Duodenal mucosa (tissue), 2 donors: ENCODE measurements around the gene METTL22.

Experiments used
- H3K27ac ChIP-seq: one replicate; pipeline ENCODE4 v1.7.0; 2013; ENCODE audit warnings: low read depth, low read length
- H3K27me3 ChIP-seq, 2 donors: one replicate each; pipeline ENCODE4 v1.7.0; 2013; ENCODE audit warnings: low read length in 2 of 2, control low read depth in 1 of 2; ENCODE audit not compliant: insufficient read depth in 2 of 2, control insufficient read depth in 1 of 2
- H3K36me3 ChIP-seq, 2 donors: one replicate each; pipeline ENCODE4 v1.7.0; 2013; ENCODE audit warnings: low read length in 2 of 2, control low read depth in 1 of 2; ENCODE audit not compliant: insufficient read depth in 2 of 2, control insufficient read depth in 1 of 2
- H3K4me1 ChIP-seq, 2 donors: one replicate each; pipeline ENCODE4 v1.7.0; 2013; ENCODE audit warnings: low read length in 2 of 2, control low read depth in 1 of 2; ENCODE audit not compliant: insufficient read depth in 2 of 2, control insufficient read depth in 1 of 2
- H3K4me3 ChIP-seq, 2 donors: one replicate each; pipeline ENCODE4 v1.7.0; 2013; ENCODE audit warnings: low read length in 2 of 2, low read depth in 1 of 2
- H3K9ac ChIP-seq, 2 donors: one replicate each; pipeline ENCODE4 v1.7.0; 2013; ENCODE audit warnings: low read length in 2 of 2, low read depth in 1 of 2
- H3K9me3 ChIP-seq, 2 donors: one replicate each; pipeline ENCODE4 v1.7.0; 2013; ENCODE audit warnings: low read length in 2 of 2, control low read depth in 1 of 2; ENCODE audit not compliant: control insufficient read depth in 1 of 2

Gene METTL22

DNA sequence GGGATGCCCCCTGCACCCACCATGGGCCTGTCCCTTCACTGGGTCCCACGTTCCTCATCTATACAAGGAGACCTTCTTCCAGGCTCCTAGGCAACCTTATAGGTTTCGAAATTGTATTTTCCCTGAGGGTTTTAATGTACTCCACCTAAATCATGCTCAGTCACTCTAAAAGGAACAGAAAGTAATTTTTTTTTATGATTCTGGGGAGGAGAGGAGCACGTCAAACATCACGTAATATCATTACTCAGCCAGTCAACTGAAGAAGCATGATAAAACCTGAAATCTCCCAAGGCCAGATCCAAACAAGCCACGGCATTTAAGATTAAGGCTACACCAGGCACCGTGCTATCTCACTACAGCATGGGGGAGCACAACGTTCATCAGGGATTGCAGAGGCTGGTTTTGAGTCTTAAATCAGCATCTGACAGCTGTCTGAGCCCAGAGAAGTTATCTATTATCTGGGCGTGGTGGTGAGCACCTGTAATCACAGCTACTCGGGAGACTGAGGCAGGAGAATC lies 27.3 kb upstream of the METTL22 start:
- H3K9me3 ChIP-seq, result no peaks in the 10 kb centered on the region
- H3K9ac ChIP-seq, result no peak overlapping the region
- no peaks in the 10 kb centered on the region for H3K36me3 ChIP-seq
- peaks cover 16 to 27% of the 10 kb centered on the region in 2 donors for H3K27me3 ChIP-seq
- no peak overlapping the region for H3K27ac ChIP-seq
- H3K4me1 ChIP-seq, result no peaks in the 10 kb centered on the region
- no peak overlapping the region for H3K4me3 ChIP-seq

DNA sequence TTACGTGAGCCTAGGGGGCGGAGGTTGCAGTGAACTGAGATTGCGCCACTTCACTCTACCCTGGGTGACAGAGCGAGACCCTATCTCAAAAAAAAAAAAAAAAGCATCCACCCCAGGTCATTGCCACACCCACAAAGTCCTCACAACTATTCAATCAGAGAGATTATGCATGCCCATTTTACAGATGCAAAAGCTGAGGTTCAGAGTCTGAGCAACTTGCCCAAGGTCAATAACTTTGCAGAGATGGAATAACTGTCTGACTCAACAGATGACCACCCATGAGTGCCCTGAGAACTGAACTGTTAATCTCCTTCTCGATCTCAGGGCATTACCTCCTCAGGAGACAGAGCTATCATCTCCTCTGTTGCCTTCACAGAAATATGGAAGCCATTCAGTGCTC lies 25.7 kb upstream of the METTL22 start:
- Histone ChIP-seq H3K9me3 (no peaks in the 10 kb centered on the region), H3K4me3 (no peak overlapping the region), H3K27me3 (peaks cover 2 to 12% of the 10 kb centered on the region in 2 donors), H3K4me1 (no peaks in the 10 kb centered on the region), H3K9ac (no peak overlapping the region), H3K27ac (no peak overlapping the region), H3K36me3 (no peaks in the 10 kb centered on the region)

DNA sequence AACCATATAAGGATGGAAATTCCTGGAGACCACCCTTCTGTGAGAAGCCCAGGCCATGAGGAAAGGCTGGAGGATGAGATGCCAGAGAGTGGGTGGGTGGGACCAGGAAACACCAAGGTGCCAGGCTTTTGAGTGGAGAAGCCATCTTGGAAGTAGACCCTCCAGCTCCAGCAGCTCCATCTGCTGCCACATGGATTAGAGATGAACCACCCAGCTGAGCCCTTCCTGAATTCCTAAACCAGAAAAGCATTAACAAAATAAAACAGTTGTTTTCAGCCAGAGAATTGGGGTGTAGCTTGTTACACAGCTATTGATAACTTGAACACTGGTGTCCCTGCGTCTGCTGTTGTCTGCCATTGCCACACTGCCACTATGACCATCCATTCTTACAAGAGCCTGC lies 24.9 kb upstream of the METTL22 start:
- H3K4me3 ChIP-seq, result no peak overlapping the region
- H3K36me3 ChIP-seq, result no peaks in the 10 kb centered on the region
- H3K9me3 ChIP-seq, result no peaks in the 10 kb centered on the region
- no peak overlapping the region for H3K27ac ChIP-seq
- no peak overlapping the region for H3K9ac ChIP-seq
- no peaks in the 10 kb centered on the region for H3K4me1 ChIP-seq
- peaks cover 0 to 7% of the 10 kb centered on the region in 2 donors for H3K27me3 ChIP-seq

DNA sequence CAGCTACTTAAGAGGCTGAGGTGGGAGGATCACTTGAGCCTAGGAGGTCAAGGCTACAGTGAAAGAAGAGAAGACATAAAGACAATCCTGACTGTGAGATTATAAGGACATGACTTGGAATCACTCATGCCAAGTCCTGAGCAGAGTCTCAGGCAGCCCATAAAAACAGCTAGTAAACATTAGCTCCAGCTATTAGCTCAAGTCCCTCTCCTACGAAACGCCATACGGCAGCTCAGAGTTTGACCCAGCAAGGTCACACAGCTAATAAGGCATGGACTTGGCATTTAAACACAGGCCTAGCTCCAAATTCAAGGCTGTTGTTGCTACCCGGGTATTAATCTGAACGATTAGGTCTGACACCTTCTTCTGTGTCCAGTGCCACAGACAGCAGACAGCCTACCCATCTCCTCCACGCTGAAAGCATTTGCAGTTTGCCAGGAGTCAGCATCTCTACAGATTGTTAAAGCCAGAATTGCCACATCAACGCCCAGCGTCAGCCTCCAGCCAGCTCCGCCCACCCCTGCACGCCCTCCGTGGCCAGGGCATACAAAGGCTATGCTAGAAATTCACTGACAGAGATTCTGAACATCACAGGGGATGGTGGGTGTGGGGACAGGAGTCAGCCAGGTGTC lies 21.2 kb upstream of the METTL22 start:
- Histone ChIP-seq H3K9me3 (no peaks in the 10 kb centered on the region), H3K4me1 (no peaks in the 10 kb centered on the region), H3K9ac (no peak overlapping the region), H3K4me3 (no peak overlapping the region), H3K27me3 (no peaks in the 10 kb centered on the region), H3K36me3 (no peaks in the 10 kb centered on the region), H3K27ac (no peak overlapping the region)

DNA sequence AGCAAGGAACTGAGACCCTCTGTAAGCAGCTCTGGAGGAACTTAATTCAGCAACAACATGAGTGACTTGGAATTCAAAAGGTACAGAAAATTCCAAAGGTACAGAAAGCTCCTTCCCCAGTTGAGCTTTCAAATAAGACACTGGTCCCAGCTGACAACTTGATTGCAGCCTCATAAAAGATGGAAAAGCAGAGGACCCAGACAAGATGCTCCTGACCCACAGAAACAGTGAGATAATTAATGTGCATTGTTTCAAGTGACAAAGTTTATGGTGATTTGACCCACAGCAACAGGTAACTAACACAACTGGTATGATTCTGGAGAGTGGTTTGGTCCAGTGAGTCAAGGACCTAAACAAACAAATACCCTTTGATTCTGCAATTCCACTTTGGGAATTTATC lies 15.9 kb upstream of the METTL22 start:
- H3K36me3 ChIP-seq, result no peaks in the 10 kb centered on the region
- H3K9ac ChIP-seq, result no peak overlapping the region
- no peaks in the 10 kb centered on the region for H3K4me1 ChIP-seq
- no peak overlapping the region for H3K4me3 ChIP-seq
- no peak overlapping the region for H3K27ac ChIP-seq
- H3K9me3 ChIP-seq, result no peaks in the 10 kb centered on the region
- H3K27me3 ChIP-seq, result no peaks in the 10 kb centered on the region

DNA sequence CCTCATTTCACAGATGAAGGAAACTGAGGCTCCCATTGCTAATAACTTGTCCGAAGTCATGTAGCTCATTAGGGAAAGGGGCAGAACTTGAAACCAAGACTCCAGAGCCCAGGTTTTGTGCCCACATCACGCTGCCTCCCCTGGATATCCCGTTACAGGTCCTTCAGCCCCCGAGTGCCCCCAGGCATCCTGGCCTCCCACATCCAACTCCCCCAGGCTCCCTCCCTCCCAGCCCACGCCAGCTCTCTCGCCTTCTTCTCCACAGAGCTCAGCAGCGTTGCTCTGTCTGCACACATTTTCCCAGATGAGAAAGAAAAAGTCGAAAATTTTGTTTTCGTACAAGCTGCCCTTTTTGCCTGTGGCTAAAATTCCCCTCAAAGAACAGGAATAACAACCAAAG lies 14.3 kb upstream of the METTL22 start:
- no peak overlapping the region for H3K27ac ChIP-seq
- no peaks in the 10 kb centered on the region for H3K27me3 ChIP-seq
- no peaks in the 10 kb centered on the region for H3K36me3 ChIP-seq
- H3K9ac ChIP-seq, result no peak overlapping the region
- no peaks in the 10 kb centered on the region for H3K9me3 ChIP-seq
- no peak overlapping the region for H3K4me3 ChIP-seq
- H3K4me1 ChIP-seq, result no peaks in the 10 kb centered on the region

DNA sequence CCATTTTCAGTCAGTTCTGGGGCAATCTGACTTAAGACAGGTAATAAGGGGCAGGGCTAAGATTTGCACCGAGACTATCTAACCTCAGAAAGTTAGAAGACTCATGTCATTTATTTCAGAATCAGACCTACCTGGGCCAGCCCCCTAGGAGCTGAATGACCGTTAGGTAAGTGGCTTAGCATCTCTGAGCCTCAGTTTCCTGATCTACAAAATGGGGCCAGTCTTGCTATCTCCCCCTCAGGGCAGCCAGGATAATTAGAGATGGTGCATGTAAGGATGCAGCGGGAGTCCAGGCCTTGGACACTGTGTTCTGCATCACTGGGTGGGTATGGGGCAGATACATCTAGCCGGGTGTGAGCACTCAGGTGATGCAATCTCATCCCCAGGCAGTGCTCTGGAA lies 10.4 kb upstream of the METTL22 start:
- H3K9me3 ChIP-seq, result no peaks in the 10 kb centered on the region
- H3K27me3 ChIP-seq, result no peaks in the 10 kb centered on the region
- H3K4me1 ChIP-seq, result no peaks in the 10 kb centered on the region
- H3K4me3 ChIP-seq, result no peak overlapping the region
- H3K36me3 ChIP-seq, result no peaks in the 10 kb centered on the region
- H3K27ac ChIP-seq, result no peak overlapping the region
- H3K9ac ChIP-seq, result no peak overlapping the region

DNA sequence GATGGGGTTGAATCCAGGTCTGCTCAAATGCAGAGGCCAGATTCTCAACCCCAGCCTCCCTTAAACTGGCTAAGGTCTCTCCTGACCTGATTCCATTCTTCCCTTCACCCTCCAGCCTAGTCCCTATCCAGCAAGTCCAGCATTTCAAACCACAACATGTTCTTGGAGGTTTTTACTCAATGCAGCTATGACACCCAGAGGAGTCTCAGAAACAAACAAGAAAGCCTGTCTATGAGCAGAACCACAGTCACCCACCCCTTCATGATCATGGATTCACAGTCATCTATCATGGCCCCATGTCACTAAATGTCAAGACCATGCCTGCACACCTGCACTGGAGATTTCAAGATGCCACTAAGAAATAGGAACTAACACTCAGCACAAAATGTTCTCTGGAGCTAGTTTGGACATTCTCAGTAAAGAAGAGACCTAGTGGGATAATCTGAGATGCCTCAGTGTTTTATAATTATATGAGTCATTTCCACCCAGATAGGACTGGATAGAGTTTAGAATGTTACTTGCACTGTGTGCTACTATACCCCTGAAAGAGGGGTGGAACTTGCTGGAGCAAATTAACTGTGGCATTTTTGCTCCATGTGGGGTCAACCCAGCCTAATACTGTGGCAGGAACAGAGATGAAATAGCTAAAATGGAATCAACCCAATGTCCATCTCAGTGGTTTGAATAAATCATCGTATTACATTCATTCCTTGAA lies 9.5 kb upstream of the METTL22 start:
- H3K9ac ChIP-seq, result no peak overlapping the region
- H3K27me3 ChIP-seq, result no peaks in the 10 kb centered on the region
- H3K4me1 ChIP-seq, result no peaks in the 10 kb centered on the region
- H3K27ac ChIP-seq, result no peak overlapping the region
- no peaks in the 10 kb centered on the region for H3K9me3 ChIP-seq
- H3K36me3 ChIP-seq, result no peaks in the 10 kb centered on the region
- no peak overlapping the region for H3K4me3 ChIP-seq

DNA sequence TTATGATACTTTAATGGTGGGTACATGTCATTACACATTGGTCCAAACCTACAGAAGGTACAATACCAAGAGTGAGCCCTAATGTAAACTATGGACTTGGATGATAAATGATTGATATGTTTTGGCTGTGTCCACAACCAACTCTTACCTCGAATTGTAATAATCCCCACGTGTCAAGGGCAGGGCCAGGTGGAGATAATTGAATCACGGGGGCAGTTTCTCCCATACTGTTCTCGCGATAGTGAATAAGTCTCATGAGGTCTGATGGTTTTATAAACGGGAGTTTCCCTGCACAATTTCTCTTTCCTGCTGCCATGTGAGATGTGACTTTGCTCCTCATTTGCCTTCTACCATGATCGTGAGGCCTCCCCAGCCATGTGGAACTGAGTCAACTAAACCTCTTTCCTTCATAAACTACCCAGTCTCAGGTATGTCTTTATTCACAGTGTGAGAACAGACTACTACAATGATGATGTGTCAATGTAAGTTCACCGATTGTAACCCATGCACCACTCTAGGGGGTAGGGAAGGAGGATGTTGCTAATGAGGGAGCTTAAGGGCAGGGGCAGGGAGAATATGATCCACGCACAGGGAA lies 7.0 kb upstream of the METTL22 start:
- H3K9ac ChIP-seq, result no peak overlapping the region
- H3K4me1 ChIP-seq, result no peaks in the 10 kb centered on the region
- no peak overlapping the region for H3K4me3 ChIP-seq
- no peak overlapping the region for H3K27ac ChIP-seq
- H3K27me3 ChIP-seq, result no peaks in the 10 kb centered on the region
- H3K36me3 ChIP-seq, result no peaks in the 10 kb centered on the region
- no peaks in the 10 kb centered on the region for H3K9me3 ChIP-seq

DNA sequence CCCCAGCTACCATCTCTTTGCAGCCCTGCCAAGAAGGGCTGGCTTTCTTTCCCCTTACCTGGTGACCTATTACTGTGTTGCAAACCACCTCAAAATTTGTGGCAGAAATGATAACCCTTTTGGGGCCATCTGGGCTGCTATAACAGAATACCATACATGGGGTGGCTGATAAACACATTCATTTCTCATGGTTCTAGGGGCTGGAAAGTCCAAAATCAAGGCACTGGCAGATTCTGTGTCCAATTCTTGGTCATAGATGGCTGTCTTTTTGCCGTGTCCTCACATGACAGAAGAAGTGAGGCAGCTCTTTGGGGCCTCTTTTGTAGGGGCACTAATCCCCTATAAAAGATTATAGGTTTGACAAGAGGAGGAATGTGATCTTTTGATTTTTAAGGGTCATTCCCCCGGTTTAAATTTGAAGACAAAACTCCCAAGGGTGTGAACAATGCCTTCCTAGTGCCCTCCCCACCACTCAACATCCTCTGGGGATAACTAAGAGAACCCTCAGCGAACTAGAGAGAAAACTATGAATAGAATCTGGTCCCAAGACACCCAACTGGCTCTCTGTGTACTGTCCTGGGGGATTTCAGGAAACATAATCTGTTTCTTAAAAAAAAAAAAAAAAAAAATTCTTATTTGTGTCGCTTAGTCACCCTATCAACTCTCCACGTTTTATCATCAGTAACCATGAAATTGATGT lies 1.7 kb upstream of the METTL22 start:
- H3K9me3 ChIP-seq, result no peaks in the 10 kb centered on the region
- peaks cover 5 to 11% of the 10 kb centered on the region in 2 donors for H3K4me1 ChIP-seq
- no peaks in the 10 kb centered on the region for H3K27me3 ChIP-seq
- no peak overlapping the region for H3K27ac ChIP-seq
- no peak overlapping the region for H3K4me3 ChIP-seq
- H3K9ac ChIP-seq, result no peak overlapping the region
- peaks cover 0 to 4% of the 10 kb centered on the region in 2 donors for H3K36me3 ChIP-seq
